HCT116 (cell line): ENCODE measurements around the gene CFD. TPM values are rescaled to one million over a fixed set of nuclear protein-coding genes. Genes with fewer than 3 reads are reported as not detected.

Experiments
- ATAC-seq: fragments of 200-7000 bp; cut with Tn5 transposase; 2 replicates; pipeline ENCODE4 v1.9.1; 2020; ENCODE audit warnings: mild to moderate bottlenecking, moderate library complexity
- BruUV-seq: library from RNA; stranded (reverse); fragments of 400-500 nt; replicated peaks from 2 replicates; lab custom pipeline; 2021; lab: Mats Ljungman, UMichigan
- CTCF ChIA-PET: fragments of 300-600 bp; sonication (Branson Sonifier 250); formaldehyde crosslinking; loops from one replicate; lab custom pipeline; 2021; ENCODE audit warnings: antibody characterized with exemption; lab: Charles Lee
- POLR2A ChIA-PET: fragments of 300-600, 350-600 bp; sonication (Branson Sonifier 250); formaldehyde crosslinking; loops from one replicate; lab custom pipeline; 2021; ENCODE audit warnings: antibody characterized with exemption; lab: Charles Lee
- RAD21 ChIA-PET, 2 experiments: fragments of 300-600 bp; sonication (Branson Sonifier 250); formaldehyde crosslinking; loops; one replicate each; lab custom pipeline; 2023; ENCODE audit warnings: low total read pairs in 2 of 2; ENCODE audit not compliant: uncharacterized antibody in 2 of 2, unreplicated experiment in 2 of 2, low non-redundant PET in 1 of 2; lab: Charles Lee
- DNase-seq: peaks from one replicate; pipeline ENCODE4 v3.0.0-alpha.2; 2010; ENCODE audit warnings: low read depth, low spot score
- H2AFZ ChIP-seq: fragments of 200-600 bp; shearing (Covaris generic), sonication (generic); 2 replicates; pipeline ENCODE4 v1.6.1; 2017; ENCODE audit warnings: low read depth, mixed run types, mixed read lengths, antibody characterized with exemption, low read length; ENCODE audit not compliant: poor library complexity, severe bottlenecking
- H3K27ac ChIP-seq: 2 replicates; pipeline ENCODE4 v1.5.1; 2012; ENCODE audit warnings: low read depth, low read length
- H3K27me3 ChIP-seq: fragments of 200-600 bp; sonication (generic); 2 replicates; pipeline ENCODE4 v1.6.1; 2016; ENCODE audit warnings: mixed run types, low read length, mixed read lengths; ENCODE audit not compliant: insufficient read depth
- H3K36me3 ChIP-seq, 2 experiments: fragments of 200-500 bp in 1 of 2; fragments of 200-600 bp in 1 of 2; sonication (Bioruptor generic) in 1 of 2; sonication (generic) in 1 of 2; 2 replicates each; pipeline versions ENCODE4 v1.5.1 to v1.6.1; 2014 to 2016; ENCODE audit warnings: low read length in 2 of 2, inconsistent platforms in 1 of 2, mixed read lengths in 1 of 2, mixed run types in 1 of 2; ENCODE audit not compliant: insufficient read depth in 2 of 2, control insufficient read depth in 1 of 2
- H3K4me1 ChIP-seq, 2 experiments: fragments of 200-600 bp in 1 of 2; sonication (generic) in 1 of 2; 2 replicates each; pipeline versions ENCODE4 v1.5.1 to v1.6.1; 2012 to 2017; ENCODE audit warnings: low read length in 2 of 2, inconsistent platforms in 1 of 2, mild to moderate bottlenecking in 1 of 2, mixed read lengths in 1 of 2, mixed run types in 1 of 2, moderate library complexity in 1 of 2; ENCODE audit not compliant: insufficient read depth in 2 of 2, control insufficient read depth in 1 of 2
- H3K4me2 ChIP-seq: fragments of 200-600 bp; sonication (generic); 2 replicates; pipeline ENCODE4 v1.6.1; 2017; ENCODE audit warnings: mixed run types, low read length, mixed read lengths
- H3K4me3 ChIP-seq, 2 experiments: fragments of 200-600 bp in 1 of 2; sonication (generic) in 1 of 2; replicated peaks in 1 of 2; 2 replicates each; pipeline ENCODE4 v1.5.1; 2011 to 2016; ENCODE audit warnings: low read length in 2 of 2, control low read depth in 1 of 2, low read depth in 1 of 2, mild to moderate bottlenecking in 1 of 2, mixed read lengths in 1 of 2, mixed run types in 1 of 2
- H3K79me2 ChIP-seq: fragments of 200-600 bp; sonication (generic); 2 replicates; pipeline ENCODE4 v1.6.1; 2017; ENCODE audit warnings: mild to moderate bottlenecking, mixed run types, low read length, moderate library complexity, mixed read lengths; ENCODE audit not compliant: insufficient read depth
- H3K9ac ChIP-seq: fragments of 200-600 bp; sonication (generic); 2 replicates; pipeline ENCODE4 v1.6.1; 2016; ENCODE audit warnings: low read length, mixed read lengths
- H3K9me2 ChIP-seq: fragments of 200-600 bp; sonication (generic), shearing (Covaris generic); 2 replicates; pipeline ENCODE4 v1.6.1; 2017; ENCODE audit warnings: mixed run types, mild to moderate bottlenecking, moderate library complexity; ENCODE audit not compliant: insufficient read depth
- H3K9me3 ChIP-seq, 2 experiments: fragments of 200-500 bp in 1 of 2; fragments of 200-600 bp in 1 of 2; sonication (Bioruptor generic) in 1 of 2; sonication (generic) in 1 of 2; 2 replicates each; pipeline ENCODE4 v1.6.1; 2014 to 2017; ENCODE audit warnings: low read length in 2 of 2, mixed read lengths in 2 of 2, inconsistent platforms in 1 of 2, low read depth in 1 of 2, mild to moderate bottlenecking in 1 of 2, mixed run types in 1 of 2, moderate library complexity in 1 of 2; ENCODE audit not compliant: control insufficient read depth in 1 of 2, insufficient read depth in 1 of 2
- H4K20me1 ChIP-seq: fragments of 200-600 bp; sonication (generic), shearing (Covaris generic); 2 replicates; pipeline ENCODE4 v1.6.1; 2017; ENCODE audit warnings: mixed run types, mild to moderate bottlenecking, moderate library complexity; ENCODE audit not compliant: insufficient read depth
- CTCF ChIP-seq, 3 experiments: fragments of 200-600 bp in 1 of 3; sonication (generic) in 1 of 3; IDR thresholded peaks in 2 of 3; conservative IDR thresholded peaks in 1 of 3; 2 replicates each; pipeline ENCODE4 v1.5.1; 2012 to 2017; ENCODE audit warnings: low read depth in 2 of 3, low read length in 2 of 3, antibody characterized with exemption in 1 of 3, borderline replicate concordance in 1 of 3, control low read depth in 1 of 3, mild to moderate bottlenecking in 1 of 3, mixed read lengths in 1 of 3, mixed run types in 1 of 3, moderate library complexity in 1 of 3; ENCODE audit not compliant: insufficient read depth in 1 of 3
- EZH2phosphoT487 ChIP-seq: fragments of 200-600 bp; IDR thresholded peaks from 2 replicates; pipeline ENCODE4 v1.6.1; 2018; ENCODE audit warnings: antibody characterized with exemption, borderline replicate concordance
- JUND ChIP-seq: IDR thresholded peaks from 2 replicates; pipeline ENCODE4 v1.6.1; 2012
- MAX ChIP-seq: IDR thresholded peaks from 2 replicates; pipeline ENCODE4 v1.6.1; 2012
- RAD21 ChIP-seq: IDR thresholded peaks from 2 replicates; pipeline ENCODE4 v1.6.1; 2012; ENCODE audit warnings: low read depth, mild to moderate bottlenecking
- TCF7L2 ChIP-seq: IDR thresholded peaks from 2 replicates; pipeline ENCODE4 v1.7.0; 2011; ENCODE audit warnings: borderline replicate concordance, inconsistent platforms; ENCODE audit not compliant: insufficient read depth, insufficient read length; ENCODE audit errors: extremely low read depth
- ZFX ChIP-seq: fragments of 450-650 bp; IDR thresholded peaks from 2 replicates; pipeline ENCODE4 v1.6.1; 2017
- intact Hi-C: fragments of 100-400 bp; cut with micrococcal nuclease; formaldehyde crosslinking; loops from 2 replicates; pipeline ENCODE4 v1.10.0; 2022
- total RNA-seq: library from RNA; stranded (reverse); gene quantifications from one replicate; pipeline ENCODE4 v1.2.1, GENCODE V29; 2021; ENCODE audit not compliant: unreplicated experiment

CFD gene
- total RNA-seq, 1 experiment from 2014 or later = 80.2 TPM

- intact Hi-C loops = no loop called here
- POLR2A ChIA-PET = interaction anchor here (1.4 kb wide), 1 partner anchor 21 kb away, joined by 5 read pairs; the partner anchor contains the start of genes MED16 and RNU6-9
- peak overlapping the region; percentile 61 for H3K4me2 ChIP-seq
- peaks cover 5 to 18% of the 10 kb centered on the region in 2 experiments; a peak in 2 of 4 replicates for H3K36me3 ChIP-seq
- DNase-seq (no peak), ATAC-seq (no peak)
- RAD21 ChIA-PET = no interaction called here
- H3K27me3 ChIP-seq = no peaks in the 10 kb centered on the region
- H4K20me1 ChIP-seq = no peaks in the 10 kb centered on the region
- H3K27ac ChIP-seq = peak overlapping the region; percentile 75
- CTCF ChIA-PET = interaction anchor here (0.7 kb wide), 1 partner anchor 101 kb away, joined by 4 read pairs; no protein-coding TSS in a partner anchor
- H3K9me3 ChIP-seq = no peaks in the 10 kb centered on the region
- no peak for TF ChIP-seq RAD21
- TF ChIP-seq TCF7L2 = no peak
- H3K4me1 ChIP-seq = peaks cover 19 to 36% of the 10 kb centered on the region in 2 experiments
- no peak overlapping the region for H3K4me3 ChIP-seq
- no peaks in the 10 kb centered on the region for H3K9me2 ChIP-seq
- H3K9ac ChIP-seq = peak overlapping the region; percentile 40
- no TSS peak for BruUV-seq
- no peaks in the 10 kb centered on the region for H3K79me2 ChIP-seq
- no peak overlapping the region for H2AFZ ChIP-seq
Measured at GRCh38 chr19:871446-872265, 12.2 kb downstream of the CFD start.

GRCh38 chr19:872266-872951 is 12.9 kb downstream of the CFD start:
- ChIA-PET POLR2A (interaction anchor here (1.4 kb wide), 1 partner anchor 21 kb away, joined by 5 read pairs; the partner anchor contains the start of genes MED16 and RNU6-9), RAD21 (no interaction called here), CTCF (no interaction called here)
- DNase-seq = peak; percentile 61
- Histone ChIP-seq H3K79me2 (no peaks in the 10 kb centered on the region), H3K36me3 (peaks cover 5 to 18% of the 10 kb centered on the region in 2 experiments; a peak in 2 of 4 replicates), H3K9me3 (no peaks in the 10 kb centered on the region), H3K4me1 (peaks cover 19 to 36% of the 10 kb centered on the region in 2 experiments), H3K4me2 (peak overlapping the region; percentile 61), H3K9me2 (no peaks in the 10 kb centered on the region), H3K4me3 (no peak overlapping the region), H3K27me3 (no peaks in the 10 kb centered on the region), H2AFZ (no peak overlapping the region), H3K27ac (peak overlapping the region; percentile 75), H3K9ac (peak overlapping the region; percentile 40), H4K20me1 (no peaks in the 10 kb centered on the region)
- no TSS peak for BruUV-seq
- intact Hi-C loops = no loop called here
- ATAC-seq = peak; percentile 73
- TF ChIP-seq EZH2phosphoT487 = no peak
- no peak for TF ChIP-seq ZFX
- TF ChIP-seq JUND = no peak
- TF ChIP-seq MAX = no peak
- TF ChIP-seq CTCF (IDR thresholded peaks at IDR 0.05 in 2 of 3, conservative IDR thresholded peaks at IDR 0.05 in 1 of 3; ENCODE audit: borderline replicate concordance in 1 of 3, insufficient read depth in 1 of 3, low read depth in 2 of 3, low read length in 2 of 3) = no peak
